ENCODE data around the gene BCAN. TPM values are rescaled to one million over a fixed set of nuclear protein-coding genes. Genes with fewer than 3 reads are reported as not detected.

The BCAN gene
- total and polyA plus RNA-seq, 2 of the 8 experiments (the other 6 are each of a cell fraction or from before 2014, with no cell fraction given) = 4.5 to 24.0 TPM

- Histone ChIP-seq H3K14ac (ENCODE audit: insufficient read length) (no peak overlapping the region), H2BK5ac (ENCODE audit: low read depth, low read length) (no peak overlapping the region), H2BK12ac (ENCODE audit: low read depth, low read length) (no peak overlapping the region), H3K4me1 (replicated peaks in 1 of 4; ENCODE audit: control insufficient read depth in 3 of 4, insufficient read depth in 4 of 4, low read length in 3 of 4) (peaks cover 8 to 23% (median 15%) of the 10 kb centered on the region in 4 experiments), H2BK15ac (ENCODE audit: low read length) (no peak overlapping the region), H3K27me3 (replicated peaks in 1 of 4; ENCODE audit: control insufficient read depth in 3 of 4, extremely low read depth in 1 of 4, insufficient read depth in 3 of 4, low read length in 3 of 4) (peaks cover 11 to 88% (median 70%) of the 10 kb centered on the region in 4 experiments), H3K9me3 (ENCODE audit: insufficient read depth in 2 of 2, low read depth in 1 of 2, low read length in 1 of 2) (no peaks in the 10 kb centered on the region), H3K9ac (replicated peaks in 1 of 4; ENCODE audit: extremely low read depth in 1 of 4, low read depth in 3 of 4, low read length in 3 of 4) (no peak overlapping the region), H2AK5ac (ENCODE audit: low read depth, low read length) (no peak overlapping the region), H3K23ac (ENCODE audit: insufficient read length) (no peak overlapping the region), H2AFZ (ENCODE audit: low read length) (no peak overlapping the region), H3K4me2 (ENCODE audit: insufficient read depth in 1 of 2, low read depth in 2 of 2, low read length in 2 of 2) (peak overlapping the region; percentile 77 to 95; a peak in 3 of 4 replicates), H4K5ac (ENCODE audit: insufficient read length, low read depth, low read length) (no peak overlapping the region), H3K79me2 (ENCODE audit: control insufficient read depth in 1 of 2, insufficient read depth in 2 of 2, low read length in 2 of 2) (no peaks in the 10 kb centered on the region), H3K36me3 (ENCODE audit: control insufficient read depth in 2 of 4, insufficient read depth in 4 of 4, low read length in 3 of 4) (no peaks in the 10 kb centered on the region), H3K4ac (replicated peaks; ENCODE audit: insufficient read length, low read depth, low read length) (no peak overlapping the region), H3K79me1 (ENCODE audit: low read depth, low read length) (no peaks in the 10 kb centered on the region), H4K20me1 (replicated peaks in 1 of 2; ENCODE audit: control insufficient read depth in 1 of 2, insufficient read depth in 2 of 2, low read length in 2 of 2) (peaks cover 0 to 4% of the 10 kb centered on the region in 2 experiments), H2BK120ac (replicated peaks; ENCODE audit: low read depth, low read length) (no peak overlapping the region), H4K91ac (replicated peaks; ENCODE audit: insufficient read length, low read length) (no peak overlapping the region), H3K18ac (ENCODE audit: extremely low read depth, low read length) (no peak overlapping the region), H3K4me3 (ENCODE audit: extremely low read depth in 1 of 4, insufficient read depth in 2 of 4, low read depth in 3 of 4, low read length in 4 of 4) (peak overlapping the region in 1 of 4 experiments; percentile 72; a peak in 2 of 8 replicates), H3K27ac (ENCODE audit: low read depth, low read length) (no peak overlapping the region), H4K8ac (ENCODE audit: extremely low read depth, insufficient read depth, low read length) (no peak overlapping the region; the same call in 1 of the 2 replicates), H3K56ac (replicated peaks; ENCODE audit: insufficient read length, low read depth, low read length) (no peak overlapping the region), H2BK20ac (ENCODE audit: low read length) (0 out of 2 replicates have a peak overlapping the region, but pooled peaks have one; percentile 21), H3K23me2 (ENCODE audit: low read depth, low read length) (peaks cover 13% of the 10 kb centered on the region; the same call in 1 of the 2 replicates)
- DNase-seq (ENCODE audit: low read depth in 1 of 2, low spot score in 2 of 2) (no peak), FAIRE-seq (no peak)
- WGBS, 2 experiments (ENCODE audit: extremely low coverage in 1 of 2, insufficient coverage in 1 of 2, insufficient read length in 1 of 2, insufficient replicate concordance in 2 of 2, low coverage in 1 of 2, low lambda C conversion rate in 2 of 2, missing lambda C conversion rate in 1 of 2) = 63% methylated on average over 6 of the region's 7 CpGs; no CpG with 5 or more reads in 1 of the 2 experiments
- CTCF ChIA-PET (ENCODE audit: partially characterized antibody) = interaction anchor here (0.6 to 43.0 kb wide), 19 partner anchors 9 to 284 kb away, joined by 3 to 868 read pairs (median 4); partner anchors contain the start of genes CRABP2, HAPLN2, NAXE and NES
- POLR2A ChIA-PET (ENCODE audit: partially characterized antibody) = interaction anchor here (0.7 to 3.6 kb wide), 15 partner anchors 9 to 618 kb away, joined by 3 to 22 read pairs (median 4); partner anchors contain the start of gene NES
- TF ChIP-seq USF2 (IDR thresholded peaks at IDR 0.05; ENCODE audit: low read length) (no peak), RAD21 (IDR thresholded peaks at IDR 0.05 in 1 of 2, conservative IDR thresholded peaks at IDR 0.05 in 1 of 2; ENCODE audit: low read depth in 2 of 2, low read length in 2 of 2) (no peak; a peak in 1 of 4 replicates), SUZ12 (IDR thresholded peaks at IDR 0.05; ENCODE audit: low read length) (no peak), CHD1 (IDR thresholded peaks at IDR 0.05; ENCODE audit: low read depth, low read length) (no peak), NRF1 (IDR thresholded peaks at IDR 0.05; ENCODE audit: low read depth, low read length) (no peak), KDM5A (IDR thresholded peaks at IDR 0.05; ENCODE audit: low read length) (no peak), ATF3 (IDR thresholded peaks at IDR 0.05; ENCODE audit: insufficient read depth, low read depth, low read length) (no peak), FOSL1 (IDR thresholded peaks at IDR 0.05; ENCODE audit: insufficient read depth, low read depth, low read length) (no peak), SAP30 (IDR thresholded peaks at IDR 0.05; ENCODE audit: insufficient read depth, insufficient replicate concordance, low read length) (no peak)
These were observed 1.3 kb downstream of the BCAN start for GRCh38 chr1:156643049-156643777.

Data from H1 (cell line).